ENCODE measurements around the gene TK2.

TK2 gene

GRCh38 chr16:66543541-66543940 lies 6.4 kb downstream of the TK2 start:
- no peak for DNase-seq

GRCh38 chr16:66542396-66542795 lies 7.5 kb downstream of the TK2 start:
- no peak for DNase-seq

- no peak for DNase-seq
Measured at GRCh38 chr16:66541388-66542355, 8.2 kb downstream of the TK2 start.

GRCh38 chr16:66539623-66540469 lies 10.1 kb downstream of the TK2 start:
- DNase-seq = peak; percentile 40

- no peak for DNase-seq
Measured at GRCh38 chr16:66538910-66539309, 11.0 kb downstream of the TK2 start.

- no peak for DNase-seq
Measured at GRCh38 chr16:66537236-66537635, 12.7 kb downstream of the TK2 start.

GRCh38 chr16:66536525-66536924 lies 13.4 kb downstream of the TK2 start:
- no peak for DNase-seq

GRCh38 chr16:66534376-66534799 lies 15.5 kb downstream of the TK2 start:
- DNase-seq = no peak

- DNase-seq = no peak
Measured at GRCh38 chr16:66529475-66529874, 20.4 kb downstream of the TK2 start.

GRCh38 chr16:66528294-66528693 lies 21.6 kb downstream of the TK2 start:
- DNase-seq = no peak

- no peak for DNase-seq
Measured at GRCh38 chr16:66525396-66526180, 24.3 kb downstream of the TK2 start.

GRCh38 chr16:66524601-66525164 lies 25.2 kb downstream of the TK2 start:
- peak; percentile 51 for DNase-seq

- DNase-seq = peak; percentile 68
Measured at GRCh38 chr16:66523861-66524354, 26.0 kb downstream of the TK2 start.

GRCh38 chr16:66522816-66523590 lies 26.9 kb downstream of the TK2 start:
- no peak for DNase-seq

GRCh38 chr16:66521951-66522771 lies 27.8 kb downstream of the TK2 start:
- DNase-seq = peak; percentile 95

GRCh38 chr16:66521252-66521713 lies 28.6 kb downstream of the TK2 start:
- DNase-seq = no peak

- DNase-seq = peak; percentile 27
Measured at GRCh38 chr16:66520406-66521170, 29.3 kb downstream of the TK2 start.

GRCh38 chr16:66519482-66520373 lies 30.2 kb downstream of the TK2 start:
- no peak for DNase-seq

All from CD4-positive, alpha-beta T cell treated with Interleukin-4 for 4 hours (primary cell).